ENCODE measurements around the gene IBA57.

DNA sequence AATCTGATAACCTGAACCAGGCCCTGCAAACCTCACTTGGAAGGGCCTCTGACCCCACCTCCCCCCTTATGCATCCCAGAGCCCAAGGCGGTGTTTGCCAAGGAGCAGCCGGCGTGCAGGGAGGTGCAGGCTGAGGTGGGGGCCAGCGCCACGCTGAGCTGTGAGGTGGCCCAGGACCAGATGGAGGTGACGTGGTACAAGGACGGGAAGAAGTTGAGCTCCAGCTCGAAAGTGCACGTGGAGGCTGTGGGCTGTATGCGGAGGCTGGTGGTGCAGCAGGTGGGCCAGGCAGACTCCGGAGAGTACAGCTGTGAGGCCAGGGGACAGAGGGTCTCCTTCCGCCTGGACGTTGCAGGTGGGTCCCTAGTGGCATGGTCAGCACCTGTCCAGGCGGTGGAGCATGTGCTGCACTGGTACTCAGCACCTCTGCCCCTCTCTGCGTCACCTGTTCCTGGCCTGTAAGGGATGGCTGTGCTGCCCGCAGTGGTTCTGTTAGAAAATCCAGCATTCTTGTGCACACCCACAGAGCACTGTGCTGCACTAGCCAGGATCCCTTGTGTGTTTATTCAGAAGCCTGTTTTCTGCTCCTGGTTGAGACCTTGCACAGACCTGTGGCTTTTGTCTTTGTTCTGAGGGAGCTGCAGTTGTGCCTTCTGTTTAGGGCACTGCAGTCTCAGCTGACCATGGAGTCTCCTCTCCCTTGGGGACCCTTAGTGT is 53.8 kb downstream of the IBA57 start:
- TF ChIP-seq, protein P1, sequence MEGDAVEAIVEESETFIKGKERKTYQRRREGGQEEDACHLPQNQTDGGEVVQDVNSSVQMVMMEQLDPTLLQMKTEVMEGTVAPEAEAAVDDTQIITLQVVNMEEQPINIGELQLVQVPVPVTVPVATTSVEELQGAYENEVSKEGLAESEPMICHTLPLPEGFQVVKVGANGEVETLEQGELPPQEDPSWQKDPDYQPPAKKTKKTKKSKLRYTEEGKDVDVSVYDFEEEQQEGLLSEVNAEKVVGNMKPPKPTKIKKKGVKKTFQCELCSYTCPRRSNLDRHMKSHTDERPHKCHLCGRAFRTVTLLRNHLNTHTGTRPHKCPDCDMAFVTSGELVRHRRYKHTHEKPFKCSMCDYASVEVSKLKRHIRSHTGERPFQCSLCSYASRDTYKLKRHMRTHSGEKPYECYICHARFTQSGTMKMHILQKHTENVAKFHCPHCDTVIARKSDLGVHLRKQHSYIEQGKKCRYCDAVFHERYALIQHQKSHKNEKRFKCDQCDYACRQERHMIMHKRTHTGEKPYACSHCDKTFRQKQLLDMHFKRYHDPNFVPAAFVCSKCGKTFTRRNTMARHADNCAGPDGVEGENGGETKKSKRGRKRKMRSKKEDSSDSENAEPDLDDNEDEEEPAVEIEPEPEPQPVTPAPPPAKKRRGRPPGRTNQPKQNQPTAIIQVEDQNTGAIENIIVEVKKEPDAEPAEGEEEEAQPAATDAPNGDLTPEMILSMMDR (IDR thresholded peaks at IDR 0.05), result no peak
- TF ChIP-seq POLR2A (IDR thresholded peaks at IDR 0.05), result no peak
